SKM-1 treated with dmso at 0.1 percent for 144 hours (cell line): Measurements from ENCODE around the gene PRDM16.

Source experiments
- DNase-seq: peaks from one replicate; lab custom pipeline; 2025; ENCODE audit not compliant: unreplicated experiment; lab: John Stamatoyannopoulos, UW

PRDM16 gene

DNA sequence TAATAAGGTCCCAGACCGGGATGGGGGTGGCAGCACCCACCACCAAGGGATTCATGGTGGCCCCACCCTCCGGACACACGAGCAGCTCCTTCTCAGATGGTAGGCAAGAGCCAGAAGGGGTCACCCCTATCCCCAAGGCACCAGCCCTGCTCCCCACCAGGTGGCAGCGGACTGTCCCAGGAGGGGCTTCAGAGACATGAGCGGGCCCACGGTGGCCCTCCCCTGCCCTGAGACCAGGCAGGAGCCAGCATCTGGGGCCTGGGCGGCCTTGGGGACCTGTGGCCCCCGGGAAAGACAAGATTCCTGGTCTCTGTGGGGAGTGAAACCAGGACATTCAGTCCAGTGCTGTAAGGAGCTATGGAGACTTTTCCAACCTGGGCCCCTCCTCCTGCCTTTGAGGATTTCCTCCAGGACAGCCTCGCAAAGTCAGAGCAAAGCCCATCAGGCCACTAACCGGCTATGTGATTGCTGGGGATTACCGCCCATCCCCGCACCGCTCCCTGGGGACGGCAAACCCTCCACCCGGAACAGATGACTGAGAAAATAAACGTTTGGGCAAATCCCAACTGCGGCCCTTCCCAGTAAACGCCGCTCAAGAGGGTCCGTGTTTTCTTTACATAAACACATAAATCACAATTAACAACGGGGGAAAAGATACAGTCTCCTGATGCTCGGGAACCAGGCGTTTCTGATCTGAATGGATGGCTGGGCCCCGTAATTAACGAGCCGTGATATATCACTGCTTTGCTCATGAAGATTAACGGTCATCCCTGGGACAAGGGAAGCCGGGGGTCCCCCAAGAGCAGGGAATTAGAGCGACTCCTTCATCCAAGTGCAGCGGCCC, 334.6 kb downstream of the PRDM16 start:
- no peak for DNase-seq

DNA sequence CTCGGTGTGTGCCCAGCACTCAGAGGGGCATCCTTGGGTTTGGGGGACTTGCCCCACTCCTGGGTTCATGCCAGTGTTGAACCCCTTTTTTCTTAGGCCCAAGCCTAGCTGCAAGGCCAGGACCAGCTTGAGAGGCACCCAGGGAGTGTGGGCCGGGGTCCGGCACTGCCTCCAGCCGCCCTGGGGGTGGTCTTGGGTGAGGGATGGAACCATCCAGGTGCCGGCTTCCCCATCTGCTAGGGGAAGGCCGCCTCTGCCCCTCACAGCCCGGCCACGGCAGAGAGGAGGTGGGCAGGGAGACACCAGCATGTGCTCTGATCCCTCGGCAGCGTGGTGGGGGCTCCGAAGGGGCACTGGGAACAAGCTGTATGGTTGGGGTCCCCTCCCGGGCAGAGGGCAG, 335.3 kb downstream of the PRDM16 start:
- no peak for DNase-seq

DNA sequence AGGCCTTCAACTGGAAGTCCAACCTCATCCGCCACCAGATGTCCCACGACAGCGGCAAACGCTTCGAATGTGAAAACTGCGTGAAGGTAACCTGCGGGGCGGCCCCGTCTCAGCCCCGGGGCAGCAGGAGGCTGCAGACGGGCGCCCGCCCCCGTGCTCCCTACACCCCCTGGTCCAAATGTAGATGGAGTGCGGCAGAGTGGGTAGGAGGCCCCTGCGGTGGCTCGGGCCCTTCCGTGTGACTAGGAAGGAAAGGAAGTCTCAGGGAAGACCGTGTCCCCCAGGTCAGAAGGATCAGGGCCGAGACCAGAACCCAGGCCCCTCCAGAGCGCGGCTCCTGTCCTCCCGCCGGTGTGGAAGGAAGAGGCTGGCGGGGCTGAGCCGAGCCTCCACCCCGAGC, 335.8 kb downstream of the PRDM16 start:
- DNase-seq: no peak

DNA sequence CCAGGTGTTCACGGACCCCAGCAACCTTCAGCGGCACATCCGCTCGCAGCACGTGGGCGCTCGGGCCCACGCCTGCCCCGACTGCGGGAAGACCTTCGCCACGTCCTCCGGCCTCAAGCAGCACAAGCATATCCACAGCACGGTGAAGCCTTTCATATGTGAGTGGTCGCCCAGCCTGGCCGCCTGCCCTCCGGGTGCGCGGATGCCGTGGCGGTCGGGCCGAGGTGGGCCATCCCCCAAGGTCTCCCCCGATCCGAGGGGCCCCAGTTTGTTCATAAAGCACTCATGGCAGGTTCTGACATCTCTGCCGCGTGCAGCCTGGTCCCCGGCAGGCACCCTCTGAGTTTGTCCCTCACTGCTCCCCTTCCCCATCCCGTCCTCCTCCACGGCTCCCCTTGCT, 336.5 kb downstream of the PRDM16 start:
- no peak for DNase-seq

DNA sequence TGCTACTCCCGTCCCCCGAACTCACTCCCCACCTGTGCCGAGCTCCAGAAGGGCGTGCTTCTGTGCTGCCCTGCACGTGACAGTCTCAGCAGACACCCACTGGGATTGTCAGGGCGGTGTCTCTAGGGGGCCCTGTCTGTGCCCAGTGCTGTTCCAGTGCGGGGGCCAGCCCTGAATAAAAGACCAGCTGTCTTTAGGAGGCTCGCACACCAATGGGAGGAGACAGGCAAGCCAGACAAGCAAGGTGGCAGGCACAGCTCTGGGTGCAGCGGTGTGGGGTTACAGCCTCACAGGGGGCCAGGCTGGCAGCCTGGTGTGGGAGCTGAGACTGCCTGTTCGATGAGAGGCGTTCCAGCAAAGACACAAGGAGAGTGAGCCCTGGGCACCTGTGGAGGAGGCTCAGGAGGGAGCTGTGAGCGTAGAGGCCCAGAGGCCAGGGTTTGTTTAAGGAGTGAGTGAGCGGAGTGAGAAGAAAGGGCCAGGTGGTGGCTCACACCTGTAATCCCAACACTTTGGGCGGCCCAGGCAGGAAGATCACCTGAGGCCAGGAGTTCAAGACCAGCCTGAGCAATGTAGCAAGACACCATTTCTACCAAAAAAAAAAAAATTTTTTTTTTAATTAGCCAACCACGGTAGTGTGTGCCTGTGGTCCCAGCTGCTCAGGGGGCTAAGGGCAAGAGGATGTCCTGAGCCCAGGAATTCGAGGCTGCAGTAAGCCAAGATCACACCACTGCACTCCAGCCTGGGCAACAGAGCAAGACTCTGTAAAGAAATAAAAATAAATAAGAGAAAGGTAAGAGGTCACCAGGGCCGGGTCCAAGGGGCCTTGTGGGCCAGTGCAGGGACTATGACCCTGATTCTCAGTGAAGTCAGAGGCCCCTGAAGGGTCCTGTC, 337.2 kb downstream of the PRDM16 start:
- DNase-seq: no peak

DNA sequence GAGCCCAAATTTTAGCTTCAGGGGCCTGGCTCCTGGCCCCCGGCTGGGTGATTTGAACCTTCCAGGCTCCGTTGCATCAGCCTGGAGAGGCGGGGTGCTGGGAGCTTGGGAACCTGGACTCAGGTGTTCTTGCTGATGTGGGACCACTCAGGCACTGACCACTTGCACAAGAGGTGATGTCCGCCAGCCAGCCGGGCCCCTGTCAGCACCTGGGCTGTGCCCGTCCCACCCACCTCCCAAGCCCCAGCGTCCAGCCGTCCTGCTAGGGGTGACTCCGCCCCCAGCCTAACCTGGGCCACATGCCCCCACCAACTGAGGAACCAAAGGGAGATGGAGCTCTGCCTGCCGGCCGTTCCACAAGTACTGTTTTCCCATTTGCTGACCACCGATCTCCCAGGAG, 338.0 kb downstream of the PRDM16 start:
- DNase-seq: no peak

DNA sequence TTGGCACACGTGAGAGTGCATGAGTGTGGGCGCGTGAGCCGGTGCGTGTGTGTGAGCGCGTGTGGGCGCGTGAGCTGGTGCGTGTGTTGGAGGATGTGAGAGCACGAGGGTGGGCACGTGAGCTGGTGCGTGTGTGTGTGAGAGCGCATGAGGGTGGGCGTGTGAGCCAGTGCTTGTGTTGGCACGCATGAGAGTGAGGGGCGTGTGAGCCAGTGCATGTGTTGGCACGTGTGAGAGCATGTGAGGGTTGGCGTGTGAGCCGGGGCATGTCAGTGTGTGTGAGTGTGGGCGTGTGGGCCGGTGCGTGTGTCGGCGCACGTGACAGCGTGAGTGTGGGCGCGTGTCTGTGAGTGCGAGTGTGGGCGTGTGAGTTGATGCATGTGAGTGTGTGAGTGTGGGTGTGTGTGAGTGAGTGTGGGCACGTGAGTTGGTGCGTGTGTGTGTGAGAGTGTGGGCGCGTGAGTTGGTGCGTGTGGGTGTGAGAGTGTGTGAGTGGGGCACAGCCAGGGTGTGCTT, 339.8 kb downstream of the PRDM16 start:
- DNase-seq: no peak

DNA sequence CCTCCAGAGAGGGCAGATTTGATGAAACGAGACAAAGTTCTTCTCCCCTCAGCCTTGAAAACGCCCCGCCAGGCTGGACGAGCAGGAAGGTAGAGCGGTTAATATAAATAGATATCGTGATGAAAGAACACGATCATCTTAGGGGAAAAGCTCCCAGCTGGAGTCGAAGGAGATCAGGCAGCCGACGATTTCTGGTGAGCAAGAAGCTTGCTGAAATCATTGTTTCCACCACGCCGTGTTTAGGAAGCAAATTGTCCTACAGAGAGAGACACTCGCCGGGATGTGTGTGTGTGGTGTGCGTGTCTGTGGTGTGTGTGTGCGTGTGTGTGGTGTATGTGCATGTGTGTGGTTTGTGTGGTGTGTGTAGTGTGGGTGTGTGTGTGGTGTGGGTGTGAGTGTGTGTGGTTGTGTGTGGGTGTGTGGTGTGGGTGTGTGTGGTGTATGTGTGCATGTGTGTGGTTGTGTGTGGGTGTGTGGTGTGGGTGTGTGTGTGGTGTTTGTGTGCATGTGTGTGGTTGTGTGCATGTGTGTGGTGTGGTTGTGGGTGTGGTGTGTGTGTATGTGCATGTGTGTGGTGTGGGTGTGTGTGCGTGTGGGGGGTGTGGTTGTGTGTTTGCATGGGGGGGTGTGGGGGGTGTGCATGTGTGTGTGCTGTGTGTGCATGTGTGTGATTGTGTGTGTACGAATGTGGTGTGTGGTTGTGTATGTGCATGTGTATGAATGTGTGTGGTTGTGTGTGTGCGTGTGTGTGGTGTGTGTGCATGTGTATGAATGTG, 340.6 kb downstream of the PRDM16 start:
- DNase-seq: no peak

DNA sequence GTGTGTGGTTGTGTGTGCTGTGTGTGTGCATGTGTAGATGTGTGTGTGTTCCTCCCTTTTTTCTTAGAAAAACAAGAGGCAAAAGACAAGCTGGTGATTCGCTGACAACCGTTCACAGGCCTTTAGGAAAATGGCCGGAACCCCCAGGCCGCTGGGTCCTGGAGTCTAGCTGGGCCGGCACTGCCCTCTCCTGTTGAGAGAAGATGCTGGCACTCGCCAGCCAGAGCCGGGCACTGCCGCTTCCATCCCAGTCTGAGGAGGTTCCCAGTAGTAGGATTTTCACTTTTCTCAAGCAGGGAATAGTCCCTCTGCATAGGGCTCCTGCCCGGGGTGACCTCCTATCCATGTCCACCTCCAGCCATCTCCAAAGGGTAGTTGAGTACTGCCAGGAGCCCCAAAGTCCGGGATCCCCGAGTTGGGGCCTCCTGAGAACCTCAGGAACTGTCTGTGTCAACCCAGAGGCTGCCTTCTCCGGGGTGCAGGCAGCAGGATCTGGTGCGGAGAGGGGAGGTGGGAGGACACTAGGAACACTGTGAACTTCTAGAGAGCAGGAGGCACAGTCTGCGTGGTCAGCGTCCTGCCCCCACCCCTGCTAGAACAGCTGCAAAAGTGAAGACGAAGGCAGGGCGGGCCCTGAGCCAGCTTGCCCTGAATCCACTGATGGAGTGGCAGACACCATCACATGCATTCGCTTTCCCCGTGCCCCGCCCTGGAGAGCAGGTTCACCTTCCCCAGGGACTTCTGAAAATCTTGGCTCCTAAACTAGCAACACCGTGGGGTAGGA, 341.3 kb downstream of the PRDM16 start:
- DNase-seq: no peak

DNA sequence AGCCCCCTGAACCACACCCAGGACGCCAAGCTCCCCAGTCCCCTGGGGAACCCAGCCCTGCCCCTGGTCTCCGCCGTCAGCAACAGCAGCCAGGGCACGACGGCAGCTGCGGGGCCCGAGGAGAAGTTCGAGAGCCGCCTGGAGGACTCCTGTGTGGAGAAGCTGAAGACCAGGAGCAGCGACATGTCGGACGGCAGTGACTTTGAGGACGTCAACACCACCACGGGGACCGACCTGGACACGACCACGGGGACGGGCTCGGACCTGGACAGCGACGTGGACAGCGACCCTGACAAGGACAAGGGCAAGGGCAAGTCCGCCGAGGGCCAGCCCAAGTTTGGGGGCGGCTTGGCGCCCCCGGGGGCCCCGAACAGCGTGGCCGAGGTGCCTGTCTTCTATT, 342.8 kb downstream of the PRDM16 start:
- DNase-seq: no peak

DNA sequence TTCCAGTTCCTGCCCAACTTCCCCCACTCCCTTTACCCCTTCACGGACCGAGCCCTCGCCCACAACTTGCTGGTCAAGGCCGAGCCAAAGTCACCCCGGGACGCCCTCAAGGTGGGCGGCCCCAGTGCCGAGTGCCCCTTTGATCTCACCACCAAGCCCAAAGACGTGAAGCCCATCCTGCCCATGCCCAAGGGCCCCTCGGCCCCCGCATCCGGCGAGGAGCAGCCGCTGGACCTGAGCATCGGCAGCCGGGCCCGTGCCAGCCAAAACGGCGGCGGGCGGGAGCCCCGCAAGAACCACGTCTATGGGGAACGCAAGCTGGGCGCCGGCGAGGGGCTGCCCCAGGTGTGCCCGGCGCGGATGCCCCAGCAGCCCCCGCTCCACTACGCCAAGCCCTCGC, 343.4 kb downstream of the PRDM16 start:
- no peak for DNase-seq

DNA sequence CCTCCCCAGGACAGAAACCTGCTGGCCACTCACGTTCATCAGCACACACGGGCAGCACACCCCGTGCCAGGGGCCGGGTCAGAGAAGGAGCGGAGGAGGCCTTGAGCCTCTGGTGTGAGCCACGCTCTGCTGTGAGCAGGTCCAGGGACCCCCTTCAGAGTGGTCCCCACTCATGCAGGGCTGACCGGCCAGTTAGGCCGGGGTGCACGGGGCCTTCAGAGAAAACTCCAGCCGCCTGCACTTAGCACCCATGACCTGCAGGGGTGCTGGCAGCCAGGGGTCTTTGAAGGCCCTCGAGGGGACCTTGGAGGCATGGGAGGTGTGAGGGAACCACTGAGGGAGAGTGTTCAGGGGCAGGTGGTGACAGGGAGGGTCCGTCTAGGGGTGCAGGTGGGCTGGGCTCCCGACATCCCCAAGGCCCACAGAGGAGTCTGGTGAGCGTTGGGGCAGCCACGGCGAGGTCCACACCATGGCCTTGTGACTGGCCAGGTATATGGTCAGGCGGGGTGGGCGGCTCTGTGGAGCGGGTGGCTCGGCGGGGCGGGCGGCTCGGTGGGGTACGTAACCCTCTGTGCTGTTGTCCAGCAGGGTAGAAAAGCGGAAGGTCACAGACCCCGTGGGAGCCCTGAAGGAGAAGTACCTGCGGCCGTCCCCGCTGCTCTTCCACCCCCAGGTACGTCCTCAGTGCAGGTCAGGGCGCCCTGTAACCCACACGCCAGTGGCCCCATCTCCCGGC, 345.1 kb downstream of the PRDM16 start:
- no peak for DNase-seq

DNA sequence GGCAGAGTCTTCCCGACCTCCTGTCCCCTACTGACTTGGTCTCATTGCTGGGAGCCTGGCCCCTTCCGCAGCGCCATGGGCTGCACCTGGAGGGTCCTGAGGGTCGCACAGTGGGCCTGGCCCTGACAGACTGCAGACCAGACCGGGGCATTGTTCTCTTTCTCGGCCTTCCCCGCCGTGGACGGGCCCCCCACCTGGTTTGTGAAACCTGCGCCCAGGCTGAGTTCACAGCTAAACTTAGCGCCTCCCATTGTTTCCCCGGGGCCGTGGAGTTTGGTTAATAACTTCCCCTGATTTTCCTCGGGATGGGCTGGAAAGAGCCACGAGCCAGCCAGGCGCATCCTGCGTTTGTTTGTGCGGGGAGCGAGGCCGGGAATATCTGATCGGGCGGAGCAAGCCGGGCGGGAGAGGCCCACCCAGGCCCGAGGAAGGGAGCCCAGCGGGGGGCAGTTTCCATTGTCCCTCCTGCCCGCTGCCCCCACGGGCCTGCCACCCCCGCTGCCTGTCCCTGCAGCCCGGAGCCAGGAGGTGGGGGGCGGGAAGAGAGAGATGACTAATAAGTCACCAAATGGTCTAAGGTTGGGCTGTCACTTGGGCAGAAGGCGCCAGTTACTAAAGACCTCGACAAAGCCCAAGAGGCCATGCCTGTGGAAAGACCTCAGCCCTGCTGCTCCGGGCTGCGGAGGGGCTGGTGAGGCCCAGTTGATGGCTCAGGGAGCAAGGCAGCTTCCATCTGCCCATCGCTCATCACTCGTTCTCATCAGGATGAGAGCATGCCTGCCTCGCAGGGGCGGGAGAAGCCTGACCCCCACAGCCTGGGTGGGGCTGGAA, 346.5 kb downstream of the PRDM16 start:
- no peak for DNase-seq

DNA sequence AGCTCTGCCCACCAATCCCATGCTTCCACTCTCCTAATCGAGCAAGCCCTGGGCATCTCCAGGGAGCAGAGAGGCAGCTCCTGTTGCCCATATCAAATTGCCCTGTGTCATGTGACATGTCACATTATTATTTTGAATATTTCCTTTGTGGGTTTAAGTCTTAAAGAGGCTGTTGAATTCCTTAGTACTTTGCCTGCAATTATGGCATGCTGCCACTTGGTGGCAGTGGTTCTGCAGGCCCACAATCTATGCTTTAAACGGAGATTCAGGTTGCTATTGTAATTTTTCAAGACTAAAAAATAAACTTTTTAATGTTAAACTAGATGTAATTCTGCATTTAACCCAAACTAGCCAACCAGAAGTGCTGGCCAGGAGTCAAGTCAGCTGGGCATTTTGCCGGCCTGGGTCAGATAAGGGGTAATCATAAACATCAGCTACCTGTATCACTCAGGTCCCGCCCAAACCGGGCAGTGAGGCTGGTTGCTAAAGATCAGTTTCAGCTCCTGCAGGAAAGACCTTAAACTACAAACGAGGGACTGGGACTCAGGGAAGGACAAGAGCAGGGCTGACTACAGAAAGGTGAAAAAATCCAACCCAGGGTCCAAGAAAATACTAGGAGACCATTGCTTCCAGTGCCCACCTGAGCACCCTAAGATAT, 348.2 kb downstream of the PRDM16 start:
- no peak for DNase-seq

DNA sequence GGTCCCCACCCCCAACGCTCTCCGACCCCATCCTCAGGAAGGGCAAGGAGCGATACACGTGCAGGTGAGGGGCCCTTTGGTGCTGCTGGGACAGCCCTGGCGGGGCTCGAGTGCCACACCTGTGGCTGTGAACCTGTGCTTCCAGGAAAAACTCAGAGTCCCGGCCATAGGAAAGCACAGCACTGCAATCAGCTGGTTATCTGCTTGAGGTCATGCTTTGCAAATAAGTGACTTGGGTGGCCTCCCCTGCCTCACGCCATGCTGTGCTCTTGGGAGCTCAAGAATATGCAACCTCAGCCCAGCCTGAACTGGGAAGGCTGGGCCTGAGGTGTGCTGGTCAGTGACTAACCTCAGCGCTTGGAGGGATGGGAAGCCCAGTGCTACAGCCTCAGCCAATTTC, 348.9 kb downstream of the PRDM16 start:
- no peak for DNase-seq

DNA sequence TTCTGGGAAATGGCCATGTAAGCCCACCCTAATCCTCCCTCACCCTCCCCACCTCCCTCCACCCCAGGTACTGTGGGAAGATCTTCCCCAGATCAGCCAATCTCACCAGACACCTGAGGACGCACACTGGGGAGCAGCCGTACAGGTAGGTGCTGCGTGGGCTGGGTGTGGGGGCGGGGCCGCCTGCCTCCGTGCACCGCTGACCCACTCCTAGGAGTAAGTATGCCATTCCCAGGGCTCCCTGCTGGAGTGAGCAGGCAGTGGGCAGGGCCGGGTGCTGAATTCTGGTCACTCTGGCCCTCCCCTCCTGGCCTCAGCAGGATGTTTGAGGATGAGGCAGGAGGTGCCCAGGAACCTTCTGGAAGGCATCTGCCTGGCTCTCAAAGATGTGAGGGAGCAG, 349.6 kb downstream of the PRDM16 start:
- DNase-seq: no peak

DNA sequence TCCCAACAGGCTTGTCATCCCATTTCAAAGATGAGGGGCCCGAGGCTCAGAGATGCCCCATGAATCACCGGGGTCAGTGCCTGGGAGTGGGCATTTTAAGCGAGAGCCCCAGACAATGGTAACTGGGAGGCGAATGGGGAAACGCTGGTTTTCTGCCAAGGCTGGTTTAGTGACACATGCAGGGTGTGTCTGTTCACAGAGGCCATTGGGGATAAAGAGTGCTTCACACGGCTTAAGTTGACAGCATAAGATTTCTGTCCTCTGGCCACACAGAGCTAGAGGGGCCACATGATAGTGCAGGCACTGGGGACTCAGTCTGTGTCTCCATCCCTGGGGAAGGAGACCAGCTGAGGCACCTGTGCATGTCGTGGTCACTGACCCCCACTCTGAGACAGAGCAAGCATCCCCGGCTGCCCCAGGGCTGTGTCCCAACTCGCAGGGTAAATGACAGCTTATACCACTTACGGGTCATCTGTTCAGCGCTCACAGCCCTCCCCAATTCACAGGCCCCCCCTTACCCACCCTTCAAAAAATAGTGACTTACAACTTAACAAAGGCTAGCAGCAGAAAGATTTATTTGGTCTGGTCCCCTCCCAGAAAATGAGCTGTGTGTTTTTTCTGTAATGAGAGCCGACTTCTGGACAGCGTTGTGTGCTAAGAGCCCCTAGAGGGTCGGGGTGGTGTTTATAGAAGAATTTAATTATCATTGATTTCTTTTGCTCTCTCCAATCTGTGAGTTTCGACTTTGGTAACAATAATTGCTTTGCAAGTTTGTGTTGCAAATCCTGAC, 350.6 kb downstream of the PRDM16 start:
- DNase-seq: no peak
